ENCODE data around the gene SNRNP35.

GRCh38 chr12:123410041-123410412 lies 47.9 kb upstream of the SNRNP35 start:
- TF ChIP-seq, protein P1, sequence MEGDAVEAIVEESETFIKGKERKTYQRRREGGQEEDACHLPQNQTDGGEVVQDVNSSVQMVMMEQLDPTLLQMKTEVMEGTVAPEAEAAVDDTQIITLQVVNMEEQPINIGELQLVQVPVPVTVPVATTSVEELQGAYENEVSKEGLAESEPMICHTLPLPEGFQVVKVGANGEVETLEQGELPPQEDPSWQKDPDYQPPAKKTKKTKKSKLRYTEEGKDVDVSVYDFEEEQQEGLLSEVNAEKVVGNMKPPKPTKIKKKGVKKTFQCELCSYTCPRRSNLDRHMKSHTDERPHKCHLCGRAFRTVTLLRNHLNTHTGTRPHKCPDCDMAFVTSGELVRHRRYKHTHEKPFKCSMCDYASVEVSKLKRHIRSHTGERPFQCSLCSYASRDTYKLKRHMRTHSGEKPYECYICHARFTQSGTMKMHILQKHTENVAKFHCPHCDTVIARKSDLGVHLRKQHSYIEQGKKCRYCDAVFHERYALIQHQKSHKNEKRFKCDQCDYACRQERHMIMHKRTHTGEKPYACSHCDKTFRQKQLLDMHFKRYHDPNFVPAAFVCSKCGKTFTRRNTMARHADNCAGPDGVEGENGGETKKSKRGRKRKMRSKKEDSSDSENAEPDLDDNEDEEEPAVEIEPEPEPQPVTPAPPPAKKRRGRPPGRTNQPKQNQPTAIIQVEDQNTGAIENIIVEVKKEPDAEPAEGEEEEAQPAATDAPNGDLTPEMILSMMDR (IDR thresholded peaks at IDR 0.05), result no peak
- TF ChIP-seq POLR2A (IDR thresholded peaks at IDR 0.05), result no peak
